ENCODE results near the gene KCNJ6. TPM values are rescaled to one million over a fixed set of nuclear protein-coding genes. Genes with fewer than 3 reads are reported as not detected.

The KCNJ6 gene
- total and polyA plus RNA-seq, 9 of the 15 experiments (the other 6 are each of a cell fraction or from before 2014, with no cell fraction given): 0.06 to 0.21 (median 0.13) TPM; not detected in 1

DNA sequence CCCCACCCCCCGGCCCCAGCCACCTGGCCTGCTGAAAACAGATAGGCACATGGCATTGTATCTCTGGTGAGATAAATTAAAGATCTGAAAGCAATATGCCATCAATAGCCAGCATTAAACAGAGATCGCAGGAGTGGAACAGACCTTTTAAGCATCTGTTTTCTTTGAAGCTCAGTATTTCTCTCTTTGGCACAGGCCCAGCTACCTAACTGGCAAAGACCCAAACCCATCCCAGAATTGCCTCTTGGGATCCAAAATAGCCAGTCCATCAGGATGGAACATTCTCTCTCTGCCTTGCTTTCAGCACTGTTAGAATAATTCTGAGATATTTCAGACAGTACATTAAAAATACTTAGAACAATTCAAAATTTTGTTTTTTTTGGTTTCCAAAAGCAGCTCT lies 46.0 kb downstream of the KCNJ6 start (continued):
- TF ChIP-seq, protein P1, sequence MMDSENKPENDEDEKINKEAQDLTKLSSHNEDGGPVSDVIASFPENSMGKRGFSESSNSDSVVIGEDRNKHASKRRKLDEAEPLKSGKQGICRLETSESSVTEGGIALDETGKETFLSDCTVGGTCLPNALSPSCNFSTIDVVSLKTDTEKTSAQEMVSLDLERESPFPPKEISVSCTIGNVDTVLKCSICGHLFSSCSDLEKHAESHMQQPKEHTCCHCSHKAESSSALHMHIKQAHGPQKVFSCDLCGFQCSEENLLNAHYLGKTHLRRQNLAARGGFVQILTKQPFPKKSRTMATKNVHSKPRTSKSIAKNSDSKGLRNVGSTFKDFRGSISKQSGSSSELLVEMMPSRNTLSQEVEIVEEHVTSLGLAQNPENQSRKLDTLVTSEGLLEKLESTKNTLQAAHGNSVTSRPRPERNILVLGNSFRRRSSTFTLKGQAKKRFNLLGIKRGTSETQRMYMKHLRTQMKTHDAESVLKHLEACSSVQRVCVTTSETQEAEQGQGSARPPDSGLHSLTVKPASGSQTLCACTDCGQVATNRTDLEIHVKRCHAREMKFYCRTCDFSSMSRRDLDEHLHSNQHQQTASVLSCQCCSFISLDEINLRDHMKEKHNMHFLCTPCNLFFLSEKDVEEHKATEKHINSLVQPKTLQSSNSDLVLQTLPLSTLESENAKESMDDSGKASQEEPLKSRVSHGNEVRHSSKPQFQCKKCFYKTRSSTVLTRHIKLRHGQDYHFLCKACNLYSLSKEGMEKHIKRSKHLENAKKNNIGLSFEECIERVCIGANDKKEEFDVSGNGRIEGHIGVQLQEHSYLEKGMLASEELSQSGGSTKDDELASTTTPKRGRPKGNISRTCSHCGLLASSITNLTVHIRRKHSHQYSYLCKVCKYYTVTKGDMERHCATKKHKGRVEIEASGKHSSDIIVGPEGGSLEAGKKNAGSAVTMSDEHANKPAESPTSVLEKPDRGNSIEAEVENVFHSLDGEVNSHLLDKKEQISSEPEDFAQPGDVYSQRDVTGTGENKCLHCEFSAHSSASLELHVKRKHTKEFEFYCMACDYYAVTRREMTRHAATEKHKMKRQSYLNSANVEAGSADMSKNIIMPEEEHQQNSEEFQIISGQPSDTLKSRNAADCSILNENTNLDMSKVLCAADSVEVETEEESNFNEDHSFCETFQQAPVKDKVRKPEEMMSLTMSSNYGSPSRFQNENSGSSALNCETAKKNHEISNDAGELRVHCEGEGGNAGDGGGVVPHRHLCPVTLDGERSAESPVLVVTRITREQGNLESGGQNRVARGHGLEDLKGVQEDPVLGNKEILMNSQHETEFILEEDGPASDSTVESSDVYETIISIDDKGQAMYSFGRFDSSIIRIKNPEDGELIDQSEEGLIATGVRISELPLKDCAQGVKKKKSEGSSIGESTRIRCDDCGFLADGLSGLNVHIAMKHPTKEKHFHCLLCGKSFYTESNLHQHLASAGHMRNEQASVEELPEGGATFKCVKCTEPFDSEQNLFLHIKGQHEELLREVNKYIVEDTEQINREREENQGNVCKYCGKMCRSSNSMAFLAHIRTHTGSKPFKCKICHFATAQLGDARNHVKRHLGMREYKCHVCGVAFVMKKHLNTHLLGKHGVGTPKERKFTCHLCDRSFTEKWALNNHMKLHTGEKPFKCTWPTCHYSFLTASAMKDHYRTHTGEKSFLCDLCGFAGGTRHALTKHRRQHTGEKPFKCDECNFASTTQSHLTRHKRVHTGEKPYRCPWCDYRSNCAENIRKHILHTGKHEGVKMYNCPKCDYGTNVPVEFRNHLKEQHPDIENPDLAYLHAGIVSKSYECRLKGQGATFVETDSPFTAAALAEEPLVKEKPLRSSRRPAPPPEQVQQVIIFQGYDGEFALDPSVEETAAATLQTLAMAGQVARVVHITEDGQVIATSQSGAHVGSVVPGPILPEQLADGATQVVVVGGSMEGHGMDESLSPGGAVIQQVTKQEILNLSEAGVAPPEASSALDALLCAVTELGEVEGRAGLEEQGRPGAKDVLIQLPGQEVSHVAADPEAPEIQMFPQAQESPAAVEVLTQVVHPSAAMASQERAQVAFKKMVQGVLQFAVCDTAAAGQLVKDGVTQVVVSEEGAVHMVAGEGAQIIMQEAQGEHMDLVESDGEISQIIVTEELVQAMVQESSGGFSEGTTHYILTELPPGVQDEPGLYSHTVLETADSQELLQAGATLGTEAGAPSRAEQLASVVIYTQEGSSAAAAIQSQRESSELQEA (IDR thresholded peaks at IDR 0.05; ENCODE audit: low read depth): no peak

DNA sequence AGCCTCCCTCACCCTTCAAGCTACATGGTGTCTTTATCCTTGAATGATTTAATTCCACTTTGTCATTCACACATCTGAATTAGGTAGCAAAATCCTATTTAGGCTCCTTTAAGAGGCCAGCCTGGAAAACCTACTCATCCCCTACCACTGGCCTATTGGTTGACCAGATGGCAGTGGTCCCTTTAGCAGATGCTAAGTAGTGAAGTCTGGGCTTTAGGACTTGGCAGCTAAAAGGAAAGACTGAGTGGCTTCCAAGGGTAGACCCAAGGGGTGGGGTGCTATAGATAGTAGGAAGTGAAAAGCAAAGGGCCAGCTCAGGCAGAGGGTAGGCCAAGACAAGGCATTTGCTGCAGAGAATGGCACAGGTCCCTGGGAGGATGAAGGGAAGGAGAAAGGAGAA lies 46.6 kb downstream of the KCNJ6 start:
- no peaks in the 10 kb centered on the region for H3K4me1 ChIP-seq (replicated peaks in 1 of 2; ENCODE audit: control insufficient read depth in 2 of 2, insufficient read depth in 2 of 2, low read length in 2 of 2)
- POLR2A ChIA-PET: interaction anchor here (0.7 to 0.8 kb wide), 3 partner anchors 9 to 169 kb away, joined by 3 read pairs; no protein-coding TSS in a partner anchor
- CTCF ChIA-PET (ENCODE audit: low intra/inter-chr PET ratio): no interaction called here
- no peaks in the 10 kb centered on the region for H3K79me2 ChIP-seq (ENCODE audit: control insufficient read depth, insufficient read depth, low read length)
- H2AFZ ChIP-seq (ENCODE audit: low read depth, low read length): no peak overlapping the region
- FAIRE-seq: no peak
- H3K4me3 ChIP-seq: no peak overlapping the region
- no peak overlapping the region for H3K9ac ChIP-seq (ENCODE audit: insufficient read depth in 1 of 2, low read depth in 2 of 2, low read length in 2 of 2)
- no peak overlapping the region for H3K27ac ChIP-seq (ENCODE audit: extremely low read depth, low read depth, low read length)
- H3K27me3 ChIP-seq (ENCODE audit: control insufficient read depth in 2 of 2, insufficient read depth in 2 of 2, low read length in 2 of 2): peaks cover 6 to 26% of the 10 kb centered on the region in 2 experiments; a peak in 4 of 5 replicates
- H4K20me1 ChIP-seq (replicated peaks; ENCODE audit: control insufficient read depth, insufficient read depth, low read length): no peaks in the 10 kb centered on the region
- TF ChIP-seq PBX2 (CRISPR knock-in tag; IDR thresholded peaks at IDR 0.05; ENCODE audit: low read depth) (no peak), PBX2 (tag; conservative IDR thresholded peaks at IDR 0.05; ENCODE audit: low read depth) (no peak), SRSF1 (IDR thresholded peaks at IDR 0.05; ENCODE audit: low read depth, low read length) (no peak), XRCC5 (IDR thresholded peaks at IDR 0.05; ENCODE audit: low read depth, low read length) (no peak), DDX20 (tag; IDR thresholded peaks at IDR 0.05; ENCODE audit: low read depth) (no peak), BRD4 (IDR thresholded peaks at IDR 0.05) (no peak), RBM17 (IDR thresholded peaks at IDR 0.05; ENCODE audit: borderline replicate concordance, low read depth, low read length) (no peak), POLR2H (tag; IDR thresholded peaks at IDR 0.05; ENCODE audit: low read depth) (no peak), EHMT2 (IDR thresholded peaks at IDR 0.05) (no peak)
- no peaks in the 10 kb centered on the region for H3K36me3 ChIP-seq (ENCODE audit: control insufficient read depth, insufficient read depth, low read length)
- in situ Hi-C loops (cut with MboI) (no loop called here), intact Hi-C loops (cut with micrococcal nuclease) (no loop called here)
- no peaks in the 10 kb centered on the region for H3K9me1 ChIP-seq (ENCODE audit: control insufficient read depth, insufficient read depth, low read length)
- no peak overlapping the region for H3K4me2 ChIP-seq (ENCODE audit: insufficient read depth, low read length)
- no TSS peak for BruUV-seq (replicated peaks)
- DNase-seq (ENCODE audit: extremely low read depth in 1 of 4, low spot score in 3 of 4): no peak
- ATAC-seq: no peak
- no peaks in the 10 kb centered on the region for H3K9me3 ChIP-seq (replicated peaks; ENCODE audit: control insufficient read depth, insufficient read depth, low read depth, low read length)

All from K562 (cell line).